IPS-NIHi11 (cell line): ENCODE data around the gene ACTN2.

Experiments used
- DNase-seq: peaks from one replicate; pipeline ENCODE4 v3.0.0; 2012; ENCODE audit warnings: mixed read lengths, low spot score

Gene ACTN2

DNA sequence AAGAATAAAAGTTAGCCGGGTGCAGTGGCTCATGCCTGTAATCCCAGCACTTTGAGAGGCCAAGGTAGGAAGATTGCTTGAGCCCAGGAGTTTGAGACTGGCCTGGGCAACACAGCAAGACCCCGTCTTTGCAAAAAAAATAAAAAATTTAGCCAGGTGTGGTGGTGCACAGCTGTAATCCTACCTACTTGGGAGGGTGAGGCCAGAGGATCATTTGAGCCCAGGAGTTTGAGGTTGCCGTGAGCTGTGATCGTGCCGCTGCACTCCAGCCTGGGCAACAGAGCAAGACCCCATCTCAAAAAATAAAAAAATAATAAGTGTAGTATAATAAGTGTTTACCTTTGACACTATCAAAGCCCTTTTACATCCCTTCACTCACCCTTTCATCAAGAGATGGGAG lies 5.0 kb downstream of the ACTN2 start:
- no peak for DNase-seq

DNA sequence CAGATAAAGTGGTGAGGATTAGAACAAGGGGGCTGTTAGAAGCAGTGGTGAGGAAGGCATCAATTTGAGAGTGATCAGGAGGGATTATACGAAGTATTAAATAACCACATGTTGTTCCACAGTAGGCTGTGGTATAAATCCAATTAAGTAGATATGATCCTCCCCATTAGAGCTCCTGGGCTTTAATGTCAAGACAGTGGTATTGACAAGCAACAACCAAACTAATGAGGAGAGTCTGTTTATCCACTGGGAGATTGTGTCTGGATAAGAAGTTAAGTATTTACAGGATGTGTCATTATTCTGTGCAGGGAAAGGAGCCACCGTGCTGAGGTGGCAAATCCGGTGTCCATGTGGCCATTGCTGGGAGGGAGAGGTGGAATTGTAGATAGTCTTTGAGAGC lies 5.8 kb downstream of the ACTN2 start:
- DNase-seq, result no peak

DNA sequence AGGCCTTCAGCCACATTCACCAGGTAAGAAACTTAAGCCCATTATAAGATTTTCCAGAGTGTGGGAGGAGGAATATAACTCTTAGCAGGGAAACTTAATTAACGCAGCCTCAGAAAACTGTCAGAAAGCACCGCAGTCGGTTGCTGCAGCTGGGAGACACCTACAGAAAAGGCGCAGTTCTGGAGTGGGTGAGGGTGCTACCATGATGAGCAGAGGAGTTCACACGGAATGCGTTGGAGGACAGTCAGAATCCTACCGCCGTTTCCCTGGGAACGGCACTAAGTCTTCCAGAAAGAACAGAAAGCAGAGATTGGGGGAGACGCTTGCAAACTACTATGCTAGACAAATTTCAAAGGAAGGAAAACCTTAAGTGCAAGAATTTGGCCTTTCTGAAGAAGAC lies 6.4 kb downstream of the ACTN2 start:
- no peak for DNase-seq

DNA sequence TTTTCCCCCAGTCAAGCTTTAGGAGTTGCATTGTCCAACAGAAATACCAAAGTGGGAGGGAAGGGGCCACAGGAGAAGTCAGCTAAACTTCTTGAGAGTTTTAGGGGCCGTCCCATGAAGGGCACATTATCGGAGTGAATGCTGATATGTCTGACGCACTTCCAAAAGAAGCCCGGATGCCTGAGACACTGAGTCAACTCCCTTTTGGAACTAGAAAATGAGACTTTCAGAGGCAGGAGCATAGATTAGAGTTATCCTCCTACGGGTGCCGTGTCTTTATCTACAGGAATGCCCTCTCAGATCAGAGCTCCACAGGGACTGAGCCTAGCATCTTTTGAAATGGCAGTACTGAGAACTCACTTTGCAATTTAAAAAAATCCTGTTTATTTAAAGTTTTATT lies 13.1 kb downstream of the ACTN2 start:
- DNase-seq, result no peak

DNA sequence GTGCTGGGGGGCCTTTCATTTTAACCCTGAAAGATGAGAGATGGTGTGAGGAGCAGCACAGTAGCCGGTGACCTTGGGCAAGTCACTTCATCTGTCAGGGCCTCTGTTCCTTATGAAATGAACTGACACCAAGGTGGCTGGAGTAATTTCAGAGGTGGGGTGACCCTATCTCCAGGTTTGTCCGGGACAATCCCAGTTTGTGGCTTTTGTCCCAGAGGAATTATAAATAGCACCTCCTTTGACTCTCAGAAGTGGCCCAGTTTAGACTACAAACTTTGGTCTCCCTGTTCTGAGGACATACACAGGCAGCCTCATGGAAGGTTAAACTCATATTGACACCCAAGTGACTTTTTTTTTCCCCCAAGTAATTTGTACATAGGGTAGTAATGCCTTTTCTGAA lies 14.6 kb downstream of the ACTN2 start:
- DNase-seq, result no peak

DNA sequence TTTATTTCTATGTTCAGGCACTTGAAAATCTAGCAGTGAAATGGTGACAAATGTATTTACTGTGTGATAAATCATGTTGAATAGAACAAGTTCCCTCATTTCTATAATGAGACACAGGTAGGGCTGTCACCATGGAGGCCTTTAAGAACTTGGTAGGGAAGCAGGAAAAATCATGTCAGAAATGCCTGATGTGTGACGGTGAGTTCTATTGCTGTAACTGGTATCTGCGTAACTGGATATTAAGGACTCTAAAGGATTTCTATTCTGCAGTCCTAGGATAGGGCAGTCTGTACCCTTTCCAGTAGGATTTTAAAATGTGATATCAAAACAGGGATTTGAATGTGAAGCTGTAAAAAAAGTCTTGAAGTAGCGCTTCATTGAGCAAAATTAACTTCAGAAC lies 15.5 kb downstream of the ACTN2 start:
- DNase-seq, result no peak

DNA sequence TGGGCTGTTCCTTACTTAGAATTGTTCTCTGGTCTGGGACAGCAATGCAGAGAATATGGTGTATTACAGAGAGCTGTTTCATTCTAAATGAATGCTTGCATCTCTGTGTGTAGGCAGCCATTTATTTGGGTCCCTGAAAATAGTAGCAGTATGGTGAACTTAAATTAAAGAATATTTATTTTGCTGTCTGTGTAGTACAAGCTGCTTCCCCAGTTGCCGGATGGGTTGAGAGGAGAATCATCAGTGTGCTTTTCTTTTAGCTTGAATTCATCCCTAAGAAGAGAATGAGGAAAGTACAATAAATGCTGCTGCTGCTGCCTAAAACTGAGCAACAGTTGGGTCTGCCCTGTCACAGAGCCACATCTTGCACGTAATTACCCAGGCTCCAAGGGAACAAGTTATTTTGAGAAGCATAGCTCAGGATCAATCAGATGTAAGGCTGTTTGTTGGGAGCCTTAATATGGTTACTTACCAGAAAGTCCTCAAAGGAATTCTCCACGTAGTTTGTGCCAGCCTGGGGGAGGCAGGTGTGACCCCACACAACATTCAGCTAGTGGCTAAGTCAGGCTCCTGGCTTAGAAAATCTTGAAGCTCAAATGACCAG lies 16.6 kb downstream of the ACTN2 start:
- DNase-seq, result no peak

DNA sequence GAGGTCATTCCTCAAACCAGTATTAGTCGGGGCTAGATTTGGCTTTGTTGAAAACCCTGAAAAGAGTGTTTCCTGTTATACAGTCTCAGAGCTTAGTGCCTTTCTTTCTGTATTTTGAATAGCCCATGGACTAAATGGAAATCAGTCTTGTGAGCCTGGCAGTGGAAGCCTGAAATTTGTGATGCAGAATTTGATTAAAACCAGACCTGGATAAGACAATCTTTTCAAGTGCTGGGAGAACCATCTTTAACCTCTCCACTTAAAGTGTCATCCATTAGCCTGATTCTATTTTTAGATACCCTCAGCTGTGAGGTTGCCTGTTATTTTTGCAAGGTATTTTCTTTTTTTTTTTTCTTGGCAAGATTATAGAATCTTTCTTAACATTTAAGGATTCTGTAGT lies 19.5 kb downstream of the ACTN2 start:
- no peak for DNase-seq

DNA sequence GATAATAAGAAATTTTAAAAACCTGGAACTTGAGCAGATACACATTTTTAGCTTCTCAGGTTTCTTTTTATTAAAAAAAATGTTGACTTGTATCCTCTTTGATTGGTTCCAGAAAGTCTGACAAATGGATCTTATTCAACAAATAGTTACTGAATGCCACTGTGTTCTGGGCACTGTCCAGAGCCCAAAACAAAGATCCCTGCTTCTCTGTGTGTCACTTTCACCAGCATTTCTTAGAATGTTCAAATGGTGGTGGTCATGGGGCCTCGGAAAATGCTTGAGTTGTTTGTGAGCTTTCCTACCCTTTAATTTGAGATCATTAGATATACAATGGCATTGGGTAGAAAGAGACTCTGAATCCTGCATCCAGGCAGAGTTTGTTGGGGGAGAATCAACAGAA lies 19.9 kb downstream of the ACTN2 start:
- DNase-seq, result no peak

DNA sequence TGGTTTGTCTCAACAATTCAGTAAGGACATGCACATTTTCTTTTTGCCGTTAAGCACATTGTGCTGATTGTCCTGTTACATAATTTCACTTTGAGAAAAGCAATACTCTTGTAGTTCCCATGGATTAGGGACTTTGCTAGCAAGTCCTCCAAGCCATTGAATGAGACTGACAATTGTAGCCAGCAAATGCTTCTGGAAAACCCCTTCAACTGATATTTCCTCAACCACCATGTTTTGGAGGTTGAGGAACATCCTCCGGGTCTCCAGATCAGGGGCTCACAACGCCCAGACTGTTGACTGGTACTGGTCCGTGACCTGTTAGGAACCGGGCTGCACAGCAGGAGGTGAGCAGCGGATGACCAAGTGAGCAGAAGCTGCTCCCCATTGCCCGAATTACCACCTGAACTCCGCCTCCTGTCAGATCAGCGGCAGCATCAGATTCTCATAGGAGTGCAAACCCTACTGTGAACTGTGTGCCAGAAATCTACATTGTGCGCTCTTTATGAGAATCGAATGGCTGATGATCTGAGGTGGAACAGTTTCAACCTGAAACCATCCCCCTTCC lies 24.1 kb downstream of the ACTN2 start:
- DNase-seq, result no peak

DNA sequence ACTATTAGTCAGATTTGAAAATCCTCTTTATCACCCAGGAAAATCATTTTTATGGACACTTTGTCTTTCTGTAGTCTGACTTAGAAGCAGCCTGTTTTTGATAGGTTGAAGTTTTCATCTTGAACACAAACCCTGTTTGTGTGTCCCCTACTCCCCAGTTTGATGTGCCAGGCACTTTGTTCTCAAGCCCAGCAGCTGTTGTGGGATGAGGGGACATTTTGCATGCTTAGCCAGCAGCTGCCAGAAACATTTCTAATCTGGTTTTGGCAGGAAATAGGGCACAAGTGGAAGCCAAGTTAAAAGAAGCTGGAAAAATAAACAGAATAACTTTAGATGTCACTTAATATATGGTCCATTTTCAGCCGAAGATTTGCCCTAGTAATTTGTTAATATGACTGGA lies 29.9 kb downstream of the ACTN2 start:
- no peak for DNase-seq

DNA sequence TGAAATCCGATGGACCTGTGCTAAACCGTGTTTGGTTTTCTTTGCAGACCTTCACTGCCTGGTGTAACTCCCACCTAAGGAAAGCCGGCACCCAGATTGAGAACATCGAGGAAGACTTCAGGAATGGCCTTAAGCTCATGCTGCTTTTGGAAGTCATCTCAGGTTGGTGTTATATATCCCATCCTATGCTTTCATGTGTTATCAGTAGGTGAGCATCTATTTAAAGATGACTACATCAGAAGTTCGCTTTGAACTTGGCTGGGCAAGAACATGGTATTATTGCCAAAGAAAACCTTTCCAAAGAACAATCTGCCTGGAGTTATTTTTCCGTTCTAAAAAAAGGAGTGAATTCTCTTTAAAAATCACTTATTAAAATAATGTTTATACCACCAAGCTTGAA lies 31.5 kb downstream of the ACTN2 start:
- DNase-seq, result no peak

DNA sequence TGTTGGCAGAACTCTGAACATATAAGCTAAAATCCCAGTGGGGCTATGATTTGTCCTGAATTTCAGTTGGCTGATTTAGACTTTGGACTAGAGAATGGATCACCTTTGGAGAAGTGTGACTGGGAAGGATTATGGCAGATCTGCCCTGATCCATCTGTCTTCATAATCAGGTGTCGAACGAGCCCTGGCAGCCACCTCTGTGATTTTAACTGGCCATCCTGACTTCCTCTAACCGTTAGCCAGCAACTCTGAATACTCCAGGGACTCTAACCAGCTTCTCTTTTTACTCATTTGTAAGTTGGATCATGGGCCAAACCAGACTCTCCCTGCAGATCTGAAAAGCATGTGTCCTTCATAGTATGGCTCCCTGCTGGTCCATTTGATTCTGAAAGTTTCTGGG lies 32.0 kb downstream of the ACTN2 start:
- DNase-seq, result no peak

DNA sequence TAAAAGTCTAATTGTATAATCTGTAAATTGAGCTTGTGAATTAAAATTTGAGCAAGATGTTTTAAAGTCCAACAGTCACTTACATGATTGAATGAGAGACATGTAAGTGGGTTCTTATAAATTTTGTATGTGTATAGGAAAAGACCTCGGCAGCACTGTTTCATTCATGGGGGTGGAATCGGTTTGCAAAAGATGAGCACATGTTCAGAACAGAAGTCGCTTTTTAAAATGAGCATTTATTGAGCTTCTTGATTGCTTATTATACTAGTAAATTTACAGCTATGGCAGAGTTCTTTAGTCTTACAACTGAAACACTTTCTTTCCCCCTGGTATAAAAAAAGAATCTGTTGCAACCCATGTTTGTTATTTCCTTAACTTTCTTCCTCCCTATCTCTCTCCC lies 33.9 kb downstream of the ACTN2 start:
- DNase-seq, result no peak

DNA sequence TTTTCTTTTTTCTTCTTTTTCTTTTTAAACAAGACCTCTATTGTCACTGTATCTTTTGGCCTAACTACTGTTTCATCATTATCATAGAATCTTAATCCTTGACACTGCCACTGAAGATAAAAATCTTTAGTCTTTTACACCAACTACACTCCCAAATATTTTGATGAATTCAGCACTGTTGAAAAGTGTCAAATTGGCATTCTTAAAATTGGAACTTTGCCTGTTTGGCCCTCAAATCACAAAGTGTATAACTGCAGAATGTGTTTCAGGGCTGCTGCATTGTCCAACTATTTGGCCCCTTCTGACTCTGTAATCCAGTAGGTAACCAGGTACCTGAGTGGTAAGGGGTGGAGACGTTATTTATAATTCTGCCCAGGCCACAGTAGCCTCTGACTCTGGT lies 34.3 kb downstream of the ACTN2 start:
- DNase-seq, result no peak

DNA sequence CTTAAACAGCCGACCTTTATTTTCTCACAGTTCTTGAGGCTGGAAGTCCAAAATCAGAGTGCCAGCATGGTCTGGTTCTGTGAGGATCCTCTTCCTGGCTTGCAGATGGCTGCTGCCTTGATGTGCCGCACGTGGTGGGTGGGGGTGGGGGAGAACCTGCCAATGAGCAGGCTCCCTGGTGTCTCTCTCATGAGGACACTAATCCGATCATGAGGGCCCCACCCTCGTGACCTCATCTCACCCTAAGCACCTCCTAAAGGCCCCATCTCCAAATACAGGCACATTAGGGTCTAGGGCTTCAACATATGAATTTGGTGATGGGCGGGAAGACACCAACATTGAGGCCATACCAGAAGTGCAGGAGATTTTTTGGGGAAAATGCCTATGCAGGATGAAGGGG lies 37.8 kb downstream of the ACTN2 start:
- DNase-seq, result no peak

DNA sequence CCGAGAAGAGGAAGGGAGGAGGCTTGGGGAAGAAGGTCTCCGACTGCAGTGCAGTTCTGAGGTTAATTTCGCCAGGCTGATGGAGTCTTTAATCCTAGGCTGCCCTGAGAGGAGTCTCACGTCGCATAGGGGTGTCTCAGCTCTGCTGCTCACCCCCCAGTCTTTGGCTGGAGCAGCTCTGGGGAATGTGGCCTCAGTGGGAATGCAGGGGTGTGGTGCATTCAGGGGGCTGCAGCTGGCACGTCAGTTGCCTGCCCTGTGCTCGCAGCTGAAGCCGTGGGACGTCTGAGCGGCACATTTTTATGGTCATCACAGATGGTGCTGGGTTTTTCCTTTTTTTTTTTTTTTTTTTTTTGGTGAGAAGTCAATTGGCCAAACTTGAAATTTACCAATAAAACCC lies 38.2 kb downstream of the ACTN2 start:
- DNase-seq, result no peak

DNA sequence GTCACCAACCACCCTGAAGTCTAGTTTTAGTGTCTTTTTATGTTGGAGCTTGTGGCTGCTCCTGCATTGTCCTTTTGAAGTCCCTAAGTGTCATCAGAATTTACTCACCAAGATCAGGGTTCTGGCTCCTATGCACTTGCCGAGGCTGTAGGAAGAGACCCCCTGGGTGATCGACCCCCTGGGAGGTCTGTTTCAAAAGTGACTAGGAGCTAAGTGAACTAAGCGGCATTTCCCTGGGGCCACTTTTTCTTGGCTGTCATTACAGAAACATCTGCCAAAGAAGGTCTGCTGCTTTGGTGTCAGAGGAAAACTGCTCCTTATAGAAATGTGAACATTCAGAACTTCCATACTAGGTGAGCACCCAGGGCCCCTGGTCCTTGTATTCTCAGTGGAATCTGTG lies 39.4 kb downstream of the ACTN2 start:
- no peak for DNase-seq

DNA sequence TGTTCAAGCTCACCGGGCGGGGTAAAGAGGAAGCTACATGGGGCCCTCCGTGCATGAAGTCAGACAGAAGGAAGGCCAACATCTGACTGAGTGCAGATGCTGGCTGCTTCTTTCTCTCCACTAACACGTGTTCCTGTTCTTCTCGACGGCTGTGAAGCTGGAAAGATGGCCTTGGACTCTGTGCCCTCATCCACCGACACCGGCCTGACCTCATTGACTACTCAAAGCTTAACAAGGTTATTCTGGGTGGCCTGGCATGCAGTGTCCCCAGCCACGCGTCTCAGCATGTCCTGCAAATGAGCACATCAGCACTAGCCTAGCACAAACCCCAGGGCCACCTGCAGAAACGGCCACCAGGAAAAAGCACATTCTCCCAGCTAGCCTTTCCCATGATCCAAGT lies 41.2 kb downstream of the ACTN2 start:
- no peak for DNase-seq

DNA sequence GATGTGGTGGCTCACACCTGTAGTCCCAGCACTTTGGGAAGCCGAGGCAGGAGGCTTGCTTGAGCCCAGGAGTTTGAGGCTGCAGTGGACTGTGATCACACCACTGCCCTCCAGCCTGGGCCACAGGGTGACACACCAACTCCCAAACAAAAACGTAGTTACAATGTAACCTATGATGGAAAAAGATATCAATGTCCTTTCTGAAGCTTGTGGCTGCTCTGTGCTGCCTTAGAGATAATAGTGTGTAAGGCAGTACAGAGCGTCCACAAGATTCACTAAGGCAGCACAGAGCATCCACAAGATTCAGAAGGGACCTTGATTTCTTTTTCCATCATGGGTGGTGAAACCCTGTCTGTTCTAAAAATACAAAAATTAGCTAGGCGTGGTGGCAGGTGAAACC lies 42.5 kb downstream of the ACTN2 start:
- DNase-seq, result no peak

DNA sequence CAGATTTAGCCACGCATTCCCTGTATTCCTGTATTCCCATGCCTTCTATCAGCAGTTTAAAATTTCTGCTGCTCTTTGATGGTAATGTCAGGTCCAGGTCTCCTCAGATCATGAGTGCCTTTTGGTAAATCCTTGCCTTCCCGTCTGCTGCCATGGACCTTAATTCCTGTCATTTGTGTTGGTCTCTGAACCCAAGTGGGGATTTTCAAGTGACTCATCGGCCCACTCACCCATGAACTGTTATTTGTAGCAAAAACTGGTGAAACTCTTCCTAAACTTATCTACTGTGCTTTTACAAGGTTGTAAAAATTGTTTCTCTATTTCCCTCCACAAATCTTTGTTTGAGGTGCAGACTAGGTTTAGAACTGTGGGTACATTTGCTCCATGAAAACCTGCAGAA lies 47.4 kb downstream of the ACTN2 start:
- no peak for DNase-seq

DNA sequence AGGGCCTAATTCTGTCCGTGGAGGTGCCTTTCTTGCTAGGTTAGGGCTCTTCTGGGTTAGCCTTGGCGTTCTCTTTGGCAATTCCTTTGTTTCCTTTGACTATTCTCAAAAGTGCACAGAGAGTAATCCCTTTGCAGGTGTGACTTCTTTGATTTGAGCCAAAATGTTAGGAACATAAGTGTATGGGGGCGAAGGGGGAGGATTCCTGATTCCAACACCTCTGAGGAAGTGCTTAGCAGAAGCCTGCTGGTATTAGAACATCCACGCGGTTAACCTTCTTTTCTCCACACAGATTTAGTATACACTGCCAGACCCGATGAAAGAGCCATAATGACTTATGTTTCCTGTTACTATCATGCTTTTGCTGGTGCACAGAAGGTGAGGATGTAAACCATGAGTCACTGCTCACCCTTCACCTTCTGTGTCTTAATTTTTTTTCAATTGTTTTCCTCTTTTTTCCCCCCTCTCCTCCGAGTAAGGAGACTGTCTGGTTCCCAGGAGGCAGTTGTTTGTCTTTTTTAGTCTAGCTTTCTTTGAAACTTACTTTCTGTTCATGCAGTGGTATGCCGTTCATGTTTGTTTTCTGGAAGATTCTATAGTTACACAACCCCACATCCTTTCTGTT lies 48.0 kb downstream of the ACTN2 start:
- DNase-seq, result no peak

DNA sequence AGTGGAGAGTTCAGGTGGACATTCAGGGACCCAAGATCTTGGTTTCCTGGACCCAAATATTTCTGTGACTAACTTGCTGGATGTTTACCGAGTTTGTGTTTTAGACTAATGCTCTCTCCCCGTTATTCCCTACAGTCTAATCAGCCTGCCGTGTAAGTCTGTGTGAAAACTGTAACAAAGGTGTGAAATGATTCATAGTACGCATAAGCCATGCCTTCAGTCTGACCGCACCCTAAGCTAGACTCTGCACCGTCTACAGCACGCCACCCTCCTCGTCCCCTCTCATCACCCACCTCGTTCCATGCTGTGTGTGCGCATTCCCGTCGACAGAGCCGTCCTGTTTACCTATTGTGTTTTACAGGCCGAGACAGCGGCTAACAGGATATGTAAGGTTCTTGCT lies 50.5 kb downstream of the ACTN2 start:
- DNase-seq, result no peak

DNA sequence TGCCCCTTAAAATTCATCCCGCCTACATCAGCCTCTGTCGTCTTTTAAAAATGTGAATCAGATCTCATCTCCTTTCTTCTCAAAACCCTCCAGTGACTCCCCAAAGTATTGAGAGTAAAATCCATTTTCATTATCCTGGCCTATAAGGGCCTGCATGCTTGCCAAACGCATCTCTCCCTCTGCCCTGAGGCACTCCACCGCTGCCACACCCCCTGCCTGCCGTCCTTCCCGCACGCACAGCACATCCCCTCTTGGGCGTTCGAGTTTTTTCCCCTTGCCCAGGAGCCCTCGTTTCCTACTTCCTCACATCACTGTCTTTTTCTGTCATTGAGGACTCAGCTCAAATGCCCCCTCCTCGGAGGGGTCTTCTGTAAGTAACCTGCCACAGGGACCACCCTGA lies 55.5 kb downstream of the ACTN2 start:
- DNase-seq, result peak; percentile 29
